ENCODE results near the gene DPP10.
"Not testable (repeated sequence)": the region's sequence is repeated elsewhere in the genome, so short reads cannot be mapped to it uniquely, and the experiment has no call there.

The DPP10 gene

GRCh38 chr2:114937366-114937930, 495.0 kb downstream of the DPP10 start:
- no peak for DNase-seq (ENCODE audit: low read depth)
- H3K4me3 ChIP-seq (ENCODE audit: control insufficient read depth, low read depth, low read length) = no peak overlapping the region
- TF ChIP-seq, protein P1, sequence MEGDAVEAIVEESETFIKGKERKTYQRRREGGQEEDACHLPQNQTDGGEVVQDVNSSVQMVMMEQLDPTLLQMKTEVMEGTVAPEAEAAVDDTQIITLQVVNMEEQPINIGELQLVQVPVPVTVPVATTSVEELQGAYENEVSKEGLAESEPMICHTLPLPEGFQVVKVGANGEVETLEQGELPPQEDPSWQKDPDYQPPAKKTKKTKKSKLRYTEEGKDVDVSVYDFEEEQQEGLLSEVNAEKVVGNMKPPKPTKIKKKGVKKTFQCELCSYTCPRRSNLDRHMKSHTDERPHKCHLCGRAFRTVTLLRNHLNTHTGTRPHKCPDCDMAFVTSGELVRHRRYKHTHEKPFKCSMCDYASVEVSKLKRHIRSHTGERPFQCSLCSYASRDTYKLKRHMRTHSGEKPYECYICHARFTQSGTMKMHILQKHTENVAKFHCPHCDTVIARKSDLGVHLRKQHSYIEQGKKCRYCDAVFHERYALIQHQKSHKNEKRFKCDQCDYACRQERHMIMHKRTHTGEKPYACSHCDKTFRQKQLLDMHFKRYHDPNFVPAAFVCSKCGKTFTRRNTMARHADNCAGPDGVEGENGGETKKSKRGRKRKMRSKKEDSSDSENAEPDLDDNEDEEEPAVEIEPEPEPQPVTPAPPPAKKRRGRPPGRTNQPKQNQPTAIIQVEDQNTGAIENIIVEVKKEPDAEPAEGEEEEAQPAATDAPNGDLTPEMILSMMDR (conservative IDR thresholded peaks at IDR 0.05; ENCODE audit: control insufficient read depth, insufficient read depth, low read depth, low read length) = no peak

- TF ChIP-seq, protein P1 (conservative IDR thresholded peaks at IDR 0.05; ENCODE audit: control insufficient read depth, insufficient read depth, low read depth, low read length) = no peak
- no peak for DNase-seq (ENCODE audit: low read depth)
- no peak overlapping the region for H3K4me3 ChIP-seq (ENCODE audit: control insufficient read depth, low read depth, low read length)
Observed at GRCh38 chr2:114940785-114941458, 498.5 kb downstream of the DPP10 start.

- TF ChIP-seq, protein P1 (conservative IDR thresholded peaks at IDR 0.05; ENCODE audit: control insufficient read depth, insufficient read depth, low read depth, low read length) = no peak
- no peak overlapping the region for H3K4me3 ChIP-seq (ENCODE audit: control insufficient read depth, low read depth, low read length)
- DNase-seq (ENCODE audit: low read depth) = no peak
Observed at GRCh38 chr2:114949228-114949804, 506.9 kb downstream of the DPP10 start.

- TF ChIP-seq, protein P1 (conservative IDR thresholded peaks at IDR 0.05; ENCODE audit: control insufficient read depth, insufficient read depth, low read depth, low read length) = no peak
- no peak for DNase-seq (ENCODE audit: low read depth)
- H3K4me3 ChIP-seq (ENCODE audit: control insufficient read depth, low read depth, low read length) = no peak overlapping the region
Observed at GRCh38 chr2:114960389-114960788, 517.9 kb downstream of the DPP10 start.

GRCh38 chr2:114962532-114962931, 520.1 kb downstream of the DPP10 start:
- no peak for DNase-seq (ENCODE audit: low read depth)
- TF ChIP-seq, protein P1 (conservative IDR thresholded peaks at IDR 0.05; ENCODE audit: control insufficient read depth, insufficient read depth, low read depth, low read length) = no peak
- no peak overlapping the region for H3K4me3 ChIP-seq (ENCODE audit: control insufficient read depth, low read depth, low read length)

- no peak for DNase-seq (ENCODE audit: low read depth)
- TF ChIP-seq, protein P1 (conservative IDR thresholded peaks at IDR 0.05; ENCODE audit: control insufficient read depth, insufficient read depth, low read depth, low read length) = no peak
- no peak overlapping the region for H3K4me3 ChIP-seq (ENCODE audit: control insufficient read depth, low read depth, low read length)
Observed at GRCh38 chr2:114968748-114969400, 526.4 kb downstream of the DPP10 start.

- not testable (repeated sequence) for DNase-seq (ENCODE audit: low read depth); H3K4me3 ChIP-seq (ENCODE audit: control insufficient read depth, low read depth, low read length)
Observed at GRCh38 chr2:115004321-115004720, 561.9 kb downstream of the DPP10 start.

All from fibroblast of mammary gland (primary cell).